ENCODE results near the gene UTP20.

UTP20 gene

DNA sequence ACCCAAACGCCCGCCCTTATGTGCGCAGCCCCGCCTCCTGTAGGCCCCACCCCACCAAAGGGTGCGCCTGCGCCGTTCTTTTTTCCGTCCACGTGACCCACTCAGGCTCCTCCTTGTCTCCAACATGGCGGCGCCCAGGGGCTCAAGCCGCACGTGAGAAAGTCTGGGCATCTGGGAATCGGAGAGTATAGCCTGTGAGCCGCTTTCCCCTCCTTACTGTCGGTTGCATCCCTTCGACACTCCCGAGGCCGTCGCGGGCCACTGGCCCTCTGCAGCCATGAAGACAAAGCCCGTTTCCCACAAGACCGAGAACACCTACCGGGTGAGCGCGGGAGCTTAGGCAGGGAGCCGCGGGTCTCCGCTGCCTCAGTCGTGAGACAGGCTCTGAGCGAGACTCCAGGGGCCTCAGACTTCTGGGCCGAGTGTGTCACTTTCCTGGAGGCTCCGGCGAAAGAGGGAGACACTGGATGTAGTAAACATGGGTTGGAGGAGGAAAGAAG lies at the start of gene UTP20:
TSS of gene UTP20 (plus strand) at position 100 of the 500 bp plus-strand sequence. CDS start at position 278, 178 bp downstream.
- no peaks in the 10 kb centered on the region for H3K27me3 ChIP-seq (ENCODE audit: control insufficient read depth, insufficient read depth, low read length)

GRCh38 chr12:101230547-101230946 lies 49.4 kb upstream of the UTP20 start:
- Histone ChIP-seq H3K4me3 (ENCODE audit: low read length) (no peak overlapping the region), H3K9ac (ENCODE audit: low read length) (no peak overlapping the region), H3K27ac (ENCODE audit: low read depth, low read length) (no peak overlapping the region), H3K4me1 (ENCODE audit: control insufficient read depth, insufficient read depth, low read length) (no peaks in the 10 kb centered on the region), H3K36me3 (ENCODE audit: control insufficient read depth, insufficient read depth, low read length) (no peaks in the 10 kb centered on the region), H3K27me3 (ENCODE audit: control insufficient read depth, insufficient read depth, low read length) (no peaks in the 10 kb centered on the region)

More for the DNA sequence above, at the start of gene UTP20:
- H3K27ac ChIP-seq (ENCODE audit: low read depth, low read length): no peak within 1 kb of the TSS
- H3K9ac ChIP-seq (ENCODE audit: low read length): peak within 1 kb of the TSS; percentile 25
- no peaks in the 10 kb centered on the region for H3K36me3 ChIP-seq (ENCODE audit: control insufficient read depth, insufficient read depth, low read length)
- H3K4me1 ChIP-seq (ENCODE audit: control insufficient read depth, insufficient read depth, low read length): no peaks in the 10 kb centered on the region
- peak within 1 kb of the TSS; percentile 96 for H3K4me3 ChIP-seq (ENCODE audit: low read length)

DNA sequence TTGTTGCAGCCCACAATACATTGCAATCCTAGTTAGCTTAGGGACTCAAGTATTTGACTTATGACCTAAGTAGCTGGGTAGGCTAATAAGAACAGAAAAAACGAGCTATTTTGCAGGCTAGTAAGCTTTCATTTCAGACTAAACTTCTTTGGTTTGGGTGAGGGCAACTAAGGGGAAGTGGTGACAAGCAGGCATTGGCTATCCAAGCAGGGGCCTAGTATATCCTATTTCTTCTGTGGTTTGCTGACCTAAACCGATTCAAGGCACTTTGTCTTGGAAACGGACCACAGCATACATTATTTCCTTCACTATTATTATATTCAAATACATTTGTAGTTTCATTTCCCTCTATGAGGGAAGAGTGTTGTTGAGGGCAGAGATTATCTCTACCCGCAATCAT lies 48.3 kb upstream of the UTP20 start:
- Histone ChIP-seq H3K27ac (ENCODE audit: low read depth, low read length) (no peak overlapping the region), H3K4me3 (ENCODE audit: low read length) (no peak overlapping the region), H3K4me1 (ENCODE audit: control insufficient read depth, insufficient read depth, low read length) (no peaks in the 10 kb centered on the region), H3K36me3 (ENCODE audit: control insufficient read depth, insufficient read depth, low read length) (no peaks in the 10 kb centered on the region), H3K9ac (ENCODE audit: low read length) (no peak overlapping the region), H3K27me3 (ENCODE audit: control insufficient read depth, insufficient read depth, low read length) (no peaks in the 10 kb centered on the region)

DNA sequence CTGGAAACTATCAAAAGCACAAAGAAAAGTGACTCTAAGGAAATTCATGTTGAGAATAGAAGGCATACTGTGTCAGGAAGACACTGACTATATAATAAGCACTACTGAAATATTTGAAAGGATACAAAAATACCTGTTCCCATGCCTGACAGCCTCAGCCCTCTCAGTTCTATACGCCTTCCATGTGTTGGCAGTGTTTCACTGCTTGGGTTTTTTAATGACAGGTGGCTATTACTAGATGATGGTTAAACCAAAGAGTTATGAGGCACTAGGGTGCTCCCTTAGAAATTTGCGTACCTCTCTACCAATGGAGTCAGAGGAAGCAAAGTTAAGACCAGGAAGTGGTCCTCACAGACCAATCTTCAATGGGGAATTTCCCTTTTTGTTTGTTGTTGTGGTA lies 44.2 kb upstream of the UTP20 start:
- Histone ChIP-seq H3K27ac (ENCODE audit: low read depth, low read length) (no peak overlapping the region), H3K27me3 (ENCODE audit: control insufficient read depth, insufficient read depth, low read length) (no peaks in the 10 kb centered on the region), H3K4me1 (ENCODE audit: control insufficient read depth, insufficient read depth, low read length) (no peaks in the 10 kb centered on the region), H3K9ac (ENCODE audit: low read length) (no peak overlapping the region), H3K4me3 (ENCODE audit: low read length) (no peak overlapping the region), H3K36me3 (ENCODE audit: control insufficient read depth, insufficient read depth, low read length) (no peaks in the 10 kb centered on the region)

DNA sequence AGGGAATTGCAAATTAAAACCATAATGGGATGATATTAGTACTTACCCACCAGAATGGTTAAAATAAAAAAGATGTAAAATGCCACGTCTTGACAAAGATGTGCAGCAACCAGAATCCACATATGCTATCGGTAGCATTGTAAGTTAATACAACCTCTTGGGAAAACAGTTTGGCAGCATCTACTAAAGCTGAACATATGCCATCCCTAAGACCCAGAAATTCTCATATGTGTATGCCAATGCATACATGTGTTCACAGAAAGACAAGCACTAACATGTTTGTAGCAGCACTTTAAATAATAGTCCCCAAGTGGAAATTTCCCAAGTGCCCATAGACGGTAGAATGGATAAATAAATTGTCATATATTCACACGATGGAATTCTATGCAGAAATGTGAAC lies 41.6 kb upstream of the UTP20 start:
- Histone ChIP-seq H3K4me3 (ENCODE audit: low read length) (no peak overlapping the region), H3K27me3 (ENCODE audit: control insufficient read depth, insufficient read depth, low read length) (no peaks in the 10 kb centered on the region), H3K36me3 (ENCODE audit: control insufficient read depth, insufficient read depth, low read length) (no peaks in the 10 kb centered on the region), H3K4me1 (ENCODE audit: control insufficient read depth, insufficient read depth, low read length) (no peaks in the 10 kb centered on the region), H3K9ac (ENCODE audit: low read length) (no peak overlapping the region), H3K27ac (ENCODE audit: low read depth, low read length) (no peak overlapping the region)

DNA sequence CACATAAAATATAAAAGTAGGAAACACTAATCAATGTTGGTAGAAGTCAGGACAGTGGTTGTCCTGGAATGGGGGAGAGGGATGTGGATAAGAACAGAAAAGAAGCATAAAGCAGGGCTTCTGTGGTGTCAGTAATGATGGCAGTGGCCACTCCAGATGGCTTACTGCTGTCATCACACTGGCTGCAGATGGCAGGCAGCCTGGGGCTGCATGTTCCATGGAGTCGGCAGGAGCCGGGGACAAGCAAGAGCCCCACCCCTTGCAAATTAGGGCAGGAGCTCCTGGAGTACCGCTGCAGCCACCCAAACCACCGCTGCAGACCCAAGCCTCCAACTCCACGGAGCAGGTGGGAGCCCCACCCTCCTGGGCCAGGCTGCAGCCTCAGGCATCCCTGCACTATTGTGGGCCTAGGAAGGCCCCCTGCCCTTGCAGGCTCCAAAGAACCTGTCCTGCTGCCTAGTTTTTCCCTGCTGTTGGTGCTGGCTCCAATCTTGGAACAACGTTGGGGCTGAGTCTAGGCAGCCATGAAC lies 41.0 kb upstream of the UTP20 start:
- no peak overlapping the region for H3K27ac ChIP-seq (ENCODE audit: low read depth, low read length)
- H3K4me3 ChIP-seq (ENCODE audit: low read length): no peak overlapping the region
- no peaks in the 10 kb centered on the region for H3K36me3 ChIP-seq (ENCODE audit: control insufficient read depth, insufficient read depth, low read length)
- H3K27me3 ChIP-seq (ENCODE audit: control insufficient read depth, insufficient read depth, low read length): no peaks in the 10 kb centered on the region
- H3K4me1 ChIP-seq (ENCODE audit: control insufficient read depth, insufficient read depth, low read length): no peaks in the 10 kb centered on the region
- H3K9ac ChIP-seq (ENCODE audit: low read length): no peak overlapping the region

DNA sequence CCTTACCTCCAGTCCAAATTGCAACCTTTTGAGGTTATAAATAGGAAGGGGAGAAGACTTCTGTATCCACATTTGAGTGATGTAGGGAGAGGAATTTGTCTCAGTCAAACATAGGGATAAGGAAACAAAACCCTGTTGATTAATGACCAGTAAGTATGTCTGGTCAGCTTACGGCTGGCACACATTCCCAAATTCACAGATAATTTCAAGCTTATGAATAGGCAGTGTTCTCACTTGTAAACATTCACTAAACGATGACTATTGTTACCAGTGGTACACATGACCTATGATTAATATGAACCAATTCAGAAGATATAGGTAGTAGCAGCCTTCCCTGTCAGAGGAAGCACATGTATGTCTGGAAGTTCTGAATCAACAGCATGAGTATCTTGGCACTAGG lies 36.8 kb upstream of the UTP20 start:
- no peak overlapping the region for H3K4me3 ChIP-seq (ENCODE audit: low read length)
- H3K9ac ChIP-seq (ENCODE audit: low read length): no peak overlapping the region
- no peaks in the 10 kb centered on the region for H3K4me1 ChIP-seq (ENCODE audit: control insufficient read depth, insufficient read depth, low read length)
- no peaks in the 10 kb centered on the region for H3K36me3 ChIP-seq (ENCODE audit: control insufficient read depth, insufficient read depth, low read length)
- no peaks in the 10 kb centered on the region for H3K27me3 ChIP-seq (ENCODE audit: control insufficient read depth, insufficient read depth, low read length)
- H3K27ac ChIP-seq (ENCODE audit: low read depth, low read length): no peak overlapping the region

GRCh38 chr12:101243616-101244015 lies 36.3 kb upstream of the UTP20 start:
- Histone ChIP-seq H3K4me1 (ENCODE audit: control insufficient read depth, insufficient read depth, low read length) (no peaks in the 10 kb centered on the region), H3K36me3 (ENCODE audit: control insufficient read depth, insufficient read depth, low read length) (no peaks in the 10 kb centered on the region), H3K27ac (ENCODE audit: low read depth, low read length) (no peak overlapping the region), H3K27me3 (ENCODE audit: control insufficient read depth, insufficient read depth, low read length) (no peaks in the 10 kb centered on the region), H3K4me3 (ENCODE audit: low read length) (no peak overlapping the region), H3K9ac (ENCODE audit: low read length) (no peak overlapping the region)

DNA sequence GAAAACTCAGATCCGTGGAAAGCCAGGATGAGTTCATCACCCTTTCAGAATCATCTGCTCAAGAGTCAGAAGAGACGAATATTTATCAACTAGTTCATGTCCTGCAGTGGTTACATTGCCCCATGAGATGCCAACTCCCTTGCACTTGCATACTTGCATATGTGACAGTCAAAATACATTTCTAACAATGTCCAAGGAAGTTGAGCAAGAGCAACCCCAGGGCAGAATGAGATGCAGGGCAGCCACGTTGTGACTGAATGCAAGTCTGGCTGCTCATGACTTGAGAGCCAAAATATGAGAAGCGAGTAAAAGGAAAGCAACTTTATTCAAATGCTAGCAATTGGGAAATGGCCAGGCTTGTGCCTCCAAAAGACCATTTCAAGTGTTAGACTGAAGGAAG lies 23.6 kb upstream of the UTP20 start:
- Histone ChIP-seq H3K4me3 (ENCODE audit: low read length) (no peak overlapping the region), H3K27ac (ENCODE audit: low read depth, low read length) (no peak overlapping the region), H3K36me3 (ENCODE audit: control insufficient read depth, insufficient read depth, low read length) (no peaks in the 10 kb centered on the region), H3K27me3 (ENCODE audit: control insufficient read depth, insufficient read depth, low read length) (no peaks in the 10 kb centered on the region), H3K4me1 (ENCODE audit: control insufficient read depth, insufficient read depth, low read length) (no peaks in the 10 kb centered on the region), H3K9ac (ENCODE audit: low read length) (no peak overlapping the region)

DNA sequence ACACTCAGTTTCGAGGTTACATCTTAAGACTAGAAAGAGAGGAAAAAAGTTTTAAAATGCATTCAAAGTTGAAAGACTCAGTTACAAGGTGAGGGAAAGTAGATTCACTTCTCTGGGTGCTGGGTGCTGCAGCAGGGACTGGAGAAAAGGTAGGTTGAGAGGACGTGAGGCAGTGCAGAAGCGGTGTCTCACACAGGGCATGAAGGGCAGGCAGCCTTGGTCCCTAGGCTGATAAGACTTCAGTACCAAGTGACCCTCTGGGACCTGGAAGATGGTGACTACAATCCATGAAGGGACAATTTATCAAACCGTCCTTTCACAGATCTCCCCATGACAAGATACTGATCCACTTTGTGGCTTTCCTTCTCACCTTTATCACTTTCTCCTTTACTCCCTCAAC lies 22.5 kb upstream of the UTP20 start:
- no peak overlapping the region for H3K27ac ChIP-seq (ENCODE audit: low read depth, low read length)
- H3K36me3 ChIP-seq (ENCODE audit: control insufficient read depth, insufficient read depth, low read length): no peaks in the 10 kb centered on the region
- no peaks in the 10 kb centered on the region for H3K4me1 ChIP-seq (ENCODE audit: control insufficient read depth, insufficient read depth, low read length)
- H3K4me3 ChIP-seq (ENCODE audit: low read length): no peak overlapping the region
- no peaks in the 10 kb centered on the region for H3K27me3 ChIP-seq (ENCODE audit: control insufficient read depth, insufficient read depth, low read length)
- H3K9ac ChIP-seq (ENCODE audit: low read length): no peak overlapping the region

GRCh38 chr12:101267111-101267510 lies 12.8 kb upstream of the UTP20 start:
- H3K36me3 ChIP-seq (ENCODE audit: control insufficient read depth, insufficient read depth, low read length): no peaks in the 10 kb centered on the region
- H3K4me3 ChIP-seq (ENCODE audit: low read length): no peak overlapping the region
- H3K27me3 ChIP-seq (ENCODE audit: control insufficient read depth, insufficient read depth, low read length): no peaks in the 10 kb centered on the region
- H3K27ac ChIP-seq (ENCODE audit: low read depth, low read length): no peak overlapping the region
- H3K4me1 ChIP-seq (ENCODE audit: control insufficient read depth, insufficient read depth, low read length): no peaks in the 10 kb centered on the region
- H3K9ac ChIP-seq (ENCODE audit: low read length): no peak overlapping the region

DNA sequence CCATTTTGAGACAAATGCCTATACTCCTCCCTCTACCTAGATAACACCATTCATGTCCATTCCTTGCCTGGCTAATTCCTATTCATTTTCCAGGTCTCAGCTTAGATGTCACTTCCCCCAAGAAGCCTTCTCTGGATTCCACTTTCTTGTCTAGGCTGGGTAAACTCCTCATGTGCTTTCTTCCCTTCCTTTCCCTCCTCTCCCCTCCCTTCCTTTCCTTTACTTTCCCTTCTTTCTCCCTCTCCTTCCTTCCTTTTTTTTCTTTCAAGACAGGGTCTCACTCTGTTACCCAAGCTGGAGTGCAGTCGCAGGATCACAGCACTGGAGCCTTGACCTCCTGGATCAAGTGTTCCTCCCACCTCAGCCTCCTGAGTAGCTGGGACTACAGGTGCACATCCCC lies 3.5 kb upstream of the UTP20 start:
- Histone ChIP-seq H3K9ac (ENCODE audit: low read length) (no peak overlapping the region), H3K4me1 (ENCODE audit: control insufficient read depth, insufficient read depth, low read length) (no peaks in the 10 kb centered on the region), H3K36me3 (ENCODE audit: control insufficient read depth, insufficient read depth, low read length) (no peaks in the 10 kb centered on the region), H3K27me3 (ENCODE audit: control insufficient read depth, insufficient read depth, low read length) (no peaks in the 10 kb centered on the region), H3K4me3 (ENCODE audit: low read length) (no peak overlapping the region), H3K27ac (ENCODE audit: low read depth, low read length) (no peak overlapping the region)

- H3K4me3 ChIP-seq (ENCODE audit: low read length): no peak overlapping the region
- no peaks in the 10 kb centered on the region for H3K27me3 ChIP-seq (ENCODE audit: control insufficient read depth, insufficient read depth, low read length)
- H3K9ac ChIP-seq (ENCODE audit: low read length): no peak overlapping the region
- no peaks in the 10 kb centered on the region for H3K36me3 ChIP-seq (ENCODE audit: control insufficient read depth, insufficient read depth, low read length)
- H3K4me1 ChIP-seq (ENCODE audit: control insufficient read depth, insufficient read depth, low read length): no peaks in the 10 kb centered on the region
- H3K27ac ChIP-seq (ENCODE audit: low read depth, low read length): no peak overlapping the region
Measured at GRCh38 chr12:101277443-101277842, 2.5 kb upstream of the UTP20 start.
